ENCODE measurements around the gene LRFN5. TPM values are rescaled to one million over a fixed set of nuclear protein-coding genes. Genes with fewer than 3 reads are reported as not detected.

Gene LRFN5
- total and polyA plus RNA-seq, 9 of the 15 experiments (the other 6 are each of a cell fraction or from before 2014, with no cell fraction given): 0.01 to 0.27 (median 0.09) TPM; not detected in 1

DNA sequence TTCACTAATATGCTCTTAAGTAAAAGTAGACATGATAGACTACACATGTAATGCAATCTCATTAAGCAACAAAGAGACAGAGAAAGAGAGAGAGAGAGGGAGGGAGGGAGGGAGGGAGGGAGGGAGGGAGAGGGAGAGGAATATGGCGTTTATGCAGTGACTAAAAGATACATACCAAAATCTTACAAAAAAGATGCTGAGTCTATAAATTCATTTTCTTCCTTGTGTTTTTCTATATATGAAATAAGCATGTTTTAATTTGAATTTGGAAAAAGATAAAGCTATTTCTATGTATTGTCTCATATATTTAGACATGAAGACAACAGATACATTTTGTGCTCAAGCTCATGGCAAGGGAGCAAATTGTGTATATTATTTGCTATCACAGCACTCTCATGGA is 44.1 kb downstream of the LRFN5 start:
- Histone ChIP-seq H3K27ac (ENCODE audit: extremely low read depth, low read depth, low read length) (no peak overlapping the region), H3K9ac (ENCODE audit: insufficient read depth in 1 of 2, low read depth in 2 of 2, low read length in 2 of 2) (no peak overlapping the region), H3K4me2 (ENCODE audit: insufficient read depth, low read length) (no peak overlapping the region), H3K9me3 (replicated peaks; ENCODE audit: control insufficient read depth, insufficient read depth, low read depth, low read length) (no peaks in the 10 kb centered on the region), H2AFZ (ENCODE audit: low read depth, low read length) (no peak overlapping the region), H3K9me1 (ENCODE audit: control insufficient read depth, insufficient read depth, low read length) (no peaks in the 10 kb centered on the region), H4K20me1 (replicated peaks; ENCODE audit: control insufficient read depth, insufficient read depth, low read length) (no peaks in the 10 kb centered on the region), H3K27me3 (ENCODE audit: control insufficient read depth in 2 of 2, insufficient read depth in 2 of 2, low read length in 2 of 2) (no peaks in the 10 kb centered on the region), H3K4me1 (replicated peaks in 1 of 2; ENCODE audit: control insufficient read depth in 2 of 2, insufficient read depth in 2 of 2, low read length in 2 of 2) (no peaks in the 10 kb centered on the region), H3K36me3 (ENCODE audit: control insufficient read depth, insufficient read depth, low read length) (no peaks in the 10 kb centered on the region), H3K4me3 (no peak overlapping the region), H3K79me2 (ENCODE audit: control insufficient read depth, insufficient read depth, low read length) (no peaks in the 10 kb centered on the region)
- POLR2A ChIA-PET: no interaction called here
- FAIRE-seq (no peak), DNase-seq (ENCODE audit: extremely low read depth in 1 of 4, low spot score in 3 of 4) (no peak), ATAC-seq (no peak)
- no peak for TF ChIP-seq PCBP2 (IDR thresholded peaks at IDR 0.05; ENCODE audit: low read depth, low read length, poor library complexity, severe bottlenecking)
- intact Hi-C loops (cut with micrococcal nuclease): no loop called here
- WGBS (ENCODE audit: insufficient coverage, low coverage, missing lambda C conversion rate): no CpG with 5 or more reads among the region's 1 CpG
- CTCF ChIA-PET (ENCODE audit: low intra/inter-chr PET ratio): no interaction called here
- BruUV-seq (replicated peaks): no TSS peak
- in situ Hi-C loops (cut with MboI): no loop called here

DNA sequence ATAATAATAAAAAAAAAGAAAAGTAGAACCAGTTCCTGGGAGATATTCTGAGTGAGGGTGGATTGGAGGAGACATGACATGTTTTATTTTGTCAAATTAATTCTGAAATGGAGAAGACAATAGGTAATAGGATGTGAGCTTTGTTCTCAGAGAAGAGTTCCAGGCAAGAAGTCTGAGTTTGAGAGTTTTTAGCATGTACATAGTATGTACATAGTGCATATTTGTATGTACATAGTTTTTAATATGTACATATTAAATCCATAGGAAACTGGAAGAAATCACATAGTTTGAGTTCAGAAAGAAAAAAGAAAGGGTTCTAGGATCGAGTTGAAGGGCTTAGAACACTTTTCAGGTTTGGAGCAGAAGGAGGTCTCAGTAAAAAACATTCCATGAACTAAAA is 47.5 kb downstream of the LRFN5 start:
- H3K4me2 ChIP-seq (ENCODE audit: insufficient read depth, low read length): no peak overlapping the region
- no peak overlapping the region for H3K4me3 ChIP-seq
- FAIRE-seq (no peak), ATAC-seq (no peak), DNase-seq (ENCODE audit: extremely low read depth in 1 of 4, low spot score in 3 of 4) (no peak)
- ChIA-PET CTCF (ENCODE audit: low intra/inter-chr PET ratio) (no interaction called here), POLR2A (no interaction called here)
- H3K27me3 ChIP-seq (ENCODE audit: control insufficient read depth in 2 of 2, insufficient read depth in 2 of 2, low read length in 2 of 2): no peaks in the 10 kb centered on the region
- intact Hi-C loops (cut with micrococcal nuclease) (no loop called here), in situ Hi-C loops (cut with MboI) (no loop called here)
- H3K79me2 ChIP-seq (ENCODE audit: control insufficient read depth, insufficient read depth, low read length): no peaks in the 10 kb centered on the region
- H3K9me1 ChIP-seq (ENCODE audit: control insufficient read depth, insufficient read depth, low read length): no peaks in the 10 kb centered on the region
- H3K36me3 ChIP-seq (ENCODE audit: control insufficient read depth, insufficient read depth, low read length): no peaks in the 10 kb centered on the region
- WGBS (ENCODE audit: insufficient coverage, low coverage, missing lambda C conversion rate): 0% methylated on average over 1 of the region's 1 CpG
- H3K4me1 ChIP-seq (replicated peaks in 1 of 2; ENCODE audit: control insufficient read depth in 2 of 2, insufficient read depth in 2 of 2, low read length in 2 of 2): no peaks in the 10 kb centered on the region
- H3K9me3 ChIP-seq (replicated peaks; ENCODE audit: control insufficient read depth, insufficient read depth, low read depth, low read length): no peaks in the 10 kb centered on the region
- no peak overlapping the region for H3K27ac ChIP-seq (ENCODE audit: extremely low read depth, low read depth, low read length)
- H3K9ac ChIP-seq (ENCODE audit: insufficient read depth in 1 of 2, low read depth in 2 of 2, low read length in 2 of 2): no peak overlapping the region
- no peaks in the 10 kb centered on the region for H4K20me1 ChIP-seq (replicated peaks; ENCODE audit: control insufficient read depth, insufficient read depth, low read length)
- no peak overlapping the region for H2AFZ ChIP-seq (ENCODE audit: low read depth, low read length)
- BruUV-seq (replicated peaks): no TSS peak
- no peak for TF ChIP-seq MTF1 (CRISPR knock-in tag; IDR thresholded peaks at IDR 0.05; ENCODE audit: borderline replicate concordance)
- no peak for TF ChIP-seq MAFG (tag; conservative IDR thresholded peaks at IDR 0.05)
- no peak for TF ChIP-seq NFE2L1 (tag; IDR thresholded peaks at IDR 0.05; ENCODE audit: borderline replicate concordance, low read depth)
- no peak for TF ChIP-seq HNRNPH1 (optimal IDR thresholded peaks at IDR 0.05; ENCODE audit: low read depth, low read length)
- no peak for TF ChIP-seq KLF16 (IDR thresholded peaks at IDR 0.05)
- TF ChIP-seq ZNF212 (CRISPR knock-in tag; IDR thresholded peaks at IDR 0.05): no peak
- no peak for TF ChIP-seq TBP (optimal IDR thresholded peaks at IDR 0.05; ENCODE audit: low read depth, low read length)
- TF ChIP-seq TAF9B (IDR thresholded peaks at IDR 0.05; ENCODE audit: partially characterized antibody): no peak
- TF ChIP-seq, protein P1, sequence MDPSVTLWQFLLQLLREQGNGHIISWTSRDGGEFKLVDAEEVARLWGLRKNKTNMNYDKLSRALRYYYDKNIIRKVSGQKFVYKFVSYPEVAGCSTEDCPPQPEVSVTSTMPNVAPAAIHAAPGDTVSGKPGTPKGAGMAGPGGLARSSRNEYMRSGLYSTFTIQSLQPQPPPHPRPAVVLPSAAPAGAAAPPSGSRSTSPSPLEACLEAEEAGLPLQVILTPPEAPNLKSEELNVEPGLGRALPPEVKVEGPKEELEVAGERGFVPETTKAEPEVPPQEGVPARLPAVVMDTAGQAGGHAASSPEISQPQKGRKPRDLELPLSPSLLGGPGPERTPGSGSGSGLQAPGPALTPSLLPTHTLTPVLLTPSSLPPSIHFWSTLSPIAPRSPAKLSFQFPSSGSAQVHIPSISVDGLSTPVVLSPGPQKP (CRISPR knock-in tag; IDR thresholded peaks at IDR 0.05): no peak
- TF ChIP-seq EZH2 (IDR thresholded peaks at IDR 0.05; ENCODE audit: borderline replicate concordance, low read depth, low read length): no peak
- no peak for TF ChIP-seq STAT5B (CRISPR knock-in tag; IDR thresholded peaks at IDR 0.05)

All from K562 (cell line).